A673 (cell line): ENCODE data around the gene ANLN. TPM values are rescaled to one million over a fixed set of nuclear protein-coding genes. Genes with fewer than 3 reads are reported as not detected.

Source experiments
- BruUV-seq: library from RNA; stranded (reverse); fragments of 400-500 nt; replicated peaks from 2 replicates; lab custom pipeline; 2021; lab: Mats Ljungman, UMichigan
- CTCF ChIA-PET: fragments of 300-600 bp; sonication (Branson Sonifier 250); formaldehyde crosslinking; loops from one replicate; lab custom pipeline; 2022; ENCODE audit warnings: antibody characterized with exemption; lab: Charles Lee
- POLR2A ChIA-PET: fragments of 300-600 bp; sonication (Branson Sonifier 250); formaldehyde crosslinking; loops from one replicate; lab custom pipeline; 2022; ENCODE audit warnings: antibody characterized with exemption; ENCODE audit not compliant: low non-redundant PET; lab: Charles Lee
- DNase-seq: peaks from one replicate; pipeline ENCODE4 v3.0.0-alpha.2; 2015; ENCODE audit warnings: low spot score
- H3K27ac ChIP-seq: fragments of 200-600 bp; sonication (generic); 2 replicates; pipeline ENCODE4 v1.5.1; 2016; ENCODE audit warnings: mixed run types, low read depth, mild to moderate bottlenecking, mixed read lengths, antibody characterized with exemption, low read length; ENCODE audit not compliant: poor library complexity, severe bottlenecking
- H3K27me3 ChIP-seq: fragments of 200-600 bp; sonication (generic); replicated peaks from 2 replicates; pipeline ENCODE4 v1.6.1; 2017; ENCODE audit warnings: mixed run types, low read depth, mild to moderate bottlenecking, mixed read lengths, antibody characterized with exemption, low read length; ENCODE audit not compliant: insufficient read depth, poor library complexity
- H3K36me3 ChIP-seq: fragments of 200-600 bp; sonication (generic); 2 replicates; pipeline ENCODE4 v1.6.1; 2016; ENCODE audit warnings: mixed run types, mild to moderate bottlenecking, mixed read lengths, antibody characterized with exemption, low read length; ENCODE audit not compliant: insufficient read depth, poor library complexity, severe bottlenecking
- H3K4me1 ChIP-seq: fragments of 200-600 bp; sonication (generic); 2 replicates; pipeline ENCODE4 v1.6.1; 2017; ENCODE audit warnings: mixed run types, mild to moderate bottlenecking, mixed read lengths, antibody characterized with exemption, low read length; ENCODE audit not compliant: insufficient read depth, poor library complexity, severe bottlenecking
- H3K4me3 ChIP-seq: fragments of 200-600 bp; sonication (generic); 2 replicates; pipeline ENCODE4 v1.5.1; 2016; ENCODE audit warnings: low read depth, mixed run types, mild to moderate bottlenecking, mixed read lengths, low read length; ENCODE audit not compliant: poor library complexity, severe bottlenecking
- H3K9me3 ChIP-seq: fragments of 200-600 bp; sonication (generic); 2 replicates; pipeline ENCODE4 v1.6.1; 2016; ENCODE audit warnings: mixed run types, low read depth, mild to moderate bottlenecking, mixed read lengths, antibody characterized with exemption, low read length; ENCODE audit not compliant: poor library complexity, severe bottlenecking
- CTCF ChIP-seq: fragments of 300-800, 200-600 bp; sonication (generic); conservative IDR thresholded peaks from 2 replicates; pipeline ENCODE4 v1.5.1; 2017; ENCODE audit warnings: low read depth, mild to moderate bottlenecking, antibody characterized with exemption, low read length, moderate library complexity, mixed read lengths
- EZH2 ChIP-seq: fragments of 200-600 bp; sonication (generic); IDR thresholded peaks from 2 replicates; pipeline ENCODE4 v1.6.1; 2017; ENCODE audit warnings: borderline replicate concordance, low read depth, mild to moderate bottlenecking, mixed read lengths, antibody characterized with exemption, low read length; ENCODE audit not compliant: poor library complexity, severe bottlenecking
- intact Hi-C: fragments of 100-400 bp; cut with micrococcal nuclease; formaldehyde crosslinking; loops from one replicate; pipeline ENCODE4 v1.10.0; 2022; ENCODE audit not compliant: unreplicated experiment
- total RNA-seq: library from RNA; stranded (reverse); gene quantifications from 2 replicates; pipeline ENCODE4 v1.2.3, GENCODE V29; 2021

ANLN gene
- total RNA-seq, 1 experiment from 2014 or later, result 164 TPM

GRCh38 chr7:36403452-36403851 is 13.8 kb downstream of the ANLN start:
- intact Hi-C loops, result no loop called here
- TF ChIP-seq CTCF (no peak), EZH2 (no peak)
- H3K27me3 ChIP-seq, result no peaks in the 10 kb centered on the region
- POLR2A ChIA-PET, result no interaction called here
- CTCF ChIA-PET, result no interaction called here
- peaks cover 26% of the 10 kb centered on the region for H3K4me1 ChIP-seq
- DNase-seq, result no peak
- H3K4me3 ChIP-seq, result no peak overlapping the region
- no peaks in the 10 kb centered on the region for H3K9me3 ChIP-seq
- peaks cover 93% of the 10 kb centered on the region for H3K36me3 ChIP-seq
- no peak overlapping the region for H3K27ac ChIP-seq
- BruUV-seq, result no TSS peak

- peaks cover 32% of the 10 kb centered on the region for H3K4me1 ChIP-seq
- H3K27ac ChIP-seq, result peak overlapping the region; percentile 35
- BruUV-seq, result no TSS peak
- no peak for DNase-seq
- H3K27me3 ChIP-seq, result no peaks in the 10 kb centered on the region
- TF ChIP-seq CTCF, result no peak
- no peak for TF ChIP-seq EZH2
- intact Hi-C loops, result no loop called here
- ChIA-PET POLR2A (no interaction called here), CTCF (no interaction called here)
- no peaks in the 10 kb centered on the region for H3K9me3 ChIP-seq
- peaks cover 93% of the 10 kb centered on the region for H3K36me3 ChIP-seq
- H3K4me3 ChIP-seq, result no peak overlapping the region
These were observed 15.2 kb downstream of the ANLN start for GRCh38 chr7:36404639-36405408.

GRCh38 chr7:36405409-36405803 is 15.7 kb downstream of the ANLN start:
- CTCF ChIA-PET, result no interaction called here
- Histone ChIP-seq H3K9me3 (no peaks in the 10 kb centered on the region), H3K4me1 (peaks cover 32% of the 10 kb centered on the region), H3K27me3 (no peaks in the 10 kb centered on the region), H3K27ac (peak overlapping the region; percentile 35), H3K4me3 (no peak overlapping the region), H3K36me3 (peaks cover 93% of the 10 kb centered on the region)
- TF ChIP-seq CTCF (no peak), EZH2 (no peak)
- BruUV-seq, result no TSS peak
- DNase-seq, result no peak
- intact Hi-C loops, result no loop called here
- POLR2A ChIA-PET, result no interaction called here
